Esophagus (tissue), 2 donors: ENCODE measurements around the gene BMPR1B. TPM values are rescaled to one million over a fixed set of nuclear protein-coding genes. Genes with fewer than 3 reads are reported as not detected.

ENCODE experiments used
- H3K27ac ChIP-seq, 2 donors: one replicate each; pipeline ENCODE4 v1.5.1; 2013; ENCODE audit warnings: low read depth in 2 of 2, mild to moderate bottlenecking in 2 of 2, inconsistent platforms in 1 of 2, low read length in 1 of 2, moderate library complexity in 1 of 2
- H3K27me3 ChIP-seq, 2 donors: one replicate each; pipeline ENCODE4 v1.6.1; 2013; ENCODE audit warnings: low read length in 2 of 2, control low read depth in 1 of 2, mild to moderate bottlenecking in 1 of 2; ENCODE audit not compliant: insufficient read depth in 2 of 2, control insufficient read depth in 1 of 2
- H3K36me3 ChIP-seq, 2 donors: one replicate each; pipeline ENCODE4 v1.6.1; 2013; ENCODE audit warnings: low read length in 1 of 2; ENCODE audit not compliant: control insufficient read depth in 2 of 2, insufficient read depth in 2 of 2
- H3K4me1 ChIP-seq, 2 donors: one replicate each; pipeline ENCODE4 v1.6.1; 2013; ENCODE audit warnings: low read length in 1 of 2; ENCODE audit not compliant: control insufficient read depth in 2 of 2, insufficient read depth in 2 of 2
- H3K4me3 ChIP-seq, 2 donors: one replicate each; pipeline ENCODE4 v1.5.1; 2013; ENCODE audit warnings: low read length in 2 of 2, mild to moderate bottlenecking in 2 of 2, low read depth in 1 of 2, moderate library complexity in 1 of 2
- H3K9me3 ChIP-seq, 2 donors: one replicate each; pipeline ENCODE4 v1.6.1; 2013; ENCODE audit warnings: mild to moderate bottlenecking in 2 of 2, low read depth in 1 of 2, low read length in 1 of 2, moderate library complexity in 1 of 2; ENCODE audit not compliant: control insufficient read depth in 2 of 2, insufficient read depth in 1 of 2
- WGBS, 2 donors: extraction: QIAGEN DNeasy Blood & Tissue Kit; methylation state at CpG; one replicate each; pipeline ENCODE4 v1.1.7; 2013; 5-methylcytosine and 5-hydroxymethylcytosine counted together
- polyA plus RNA-seq, 2 donors: library from polyadenylated mRNA; stranded (reverse); fragments of 200-250 nt; gene quantifications; one replicate each; pipeline ENCODE4 v1.2.3, GENCODE V29; 2013
- donor health status: healthy with polysubstance abuse.
- donor health status: Bipolar disorder and iron deficiency.

The BMPR1B gene
- polyA plus RNA-seq, 2 donors: 0.18 to 0.22 TPM

GRCh38 chr4:95107004-95107403, 349.2 kb downstream of the BMPR1B start:
- H3K27ac ChIP-seq: no peak overlapping the region
- H3K4me3 ChIP-seq: no peak overlapping the region
- H3K36me3 ChIP-seq: no peaks in the 10 kb centered on the region
- no peaks in the 10 kb centered on the region for H3K9me3 ChIP-seq
- H3K4me1 ChIP-seq: no peaks in the 10 kb centered on the region
- no peaks in the 10 kb centered on the region for H3K27me3 ChIP-seq

GRCh38 chr4:95107635-95108034, 349.9 kb downstream of the BMPR1B start:
- 54 to 66% methylated on average over 4 of the region's 4 CpGs for WGBS, 2 donors
- Histone ChIP-seq H3K36me3 (no peaks in the 10 kb centered on the region), H3K27ac (no peak overlapping the region), H3K4me1 (no peaks in the 10 kb centered on the region), H3K9me3 (no peaks in the 10 kb centered on the region), H3K4me3 (no peak overlapping the region), H3K27me3 (no peaks in the 10 kb centered on the region)

- H3K4me3 ChIP-seq: no peak overlapping the region
- H3K27me3 ChIP-seq: no peaks in the 10 kb centered on the region
- no peaks in the 10 kb centered on the region for H3K9me3 ChIP-seq
- no peaks in the 10 kb centered on the region for H3K4me1 ChIP-seq
- no peaks in the 10 kb centered on the region for H3K36me3 ChIP-seq
- whole genome bisulfite sequencing, 2 donors: 77 to 81% methylated on average over 1 of the region's 1 CpG
- H3K27ac ChIP-seq: no peak overlapping the region
Observed at GRCh38 chr4:95108883-95109421, 351.2 kb downstream of the BMPR1B start.

GRCh38 chr4:95114521-95114920, 356.8 kb downstream of the BMPR1B start:
- no peak overlapping the region for H3K4me3 ChIP-seq
- no peaks in the 10 kb centered on the region for H3K27me3 ChIP-seq
- no peaks in the 10 kb centered on the region for H3K9me3 ChIP-seq
- no peak overlapping the region for H3K27ac ChIP-seq
- no peaks in the 10 kb centered on the region for H3K4me1 ChIP-seq
- no peaks in the 10 kb centered on the region for H3K36me3 ChIP-seq
- WGBS, 2 donors: 67 to 72% methylated on average over 3 of the region's 3 CpGs

GRCh38 chr4:95118497-95118896, 360.7 kb downstream of the BMPR1B start:
- Histone ChIP-seq H3K36me3 (no peaks in the 10 kb centered on the region), H3K27me3 (no peaks in the 10 kb centered on the region), H3K4me3 (no peak overlapping the region), H3K4me1 (no peaks in the 10 kb centered on the region), H3K9me3 (no peaks in the 10 kb centered on the region), H3K27ac (no peak overlapping the region)
- WGBS, 2 donors: 50 to 68% methylated on average over 6 of the region's 6 CpGs

- 89 to 94% methylated on average over 2 of the region's 2 CpGs for WGBS, 2 donors
- no peak overlapping the region for H3K27ac ChIP-seq
- H3K9me3 ChIP-seq: no peaks in the 10 kb centered on the region
- no peaks in the 10 kb centered on the region for H3K4me1 ChIP-seq
- H3K27me3 ChIP-seq: no peaks in the 10 kb centered on the region
- no peaks in the 10 kb centered on the region for H3K36me3 ChIP-seq
- H3K4me3 ChIP-seq: no peak overlapping the region
Observed at GRCh38 chr4:95120456-95120855, 362.7 kb downstream of the BMPR1B start.

GRCh38 chr4:95122001-95122400, 364.2 kb downstream of the BMPR1B start:
- 67 to 74% methylated on average over 9 of the region's 9 CpGs for WGBS, 2 donors
- Histone ChIP-seq H3K27me3 (no peaks in the 10 kb centered on the region), H3K4me3 (no peak overlapping the region), H3K4me1 (no peaks in the 10 kb centered on the region), H3K9me3 (no peaks in the 10 kb centered on the region), H3K27ac (no peak overlapping the region), H3K36me3 (no peaks in the 10 kb centered on the region)

- Histone ChIP-seq H3K27me3 (no peaks in the 10 kb centered on the region), H3K27ac (no peak overlapping the region), H3K9me3 (no peaks in the 10 kb centered on the region), H3K4me1 (no peaks in the 10 kb centered on the region), H3K4me3 (no peak overlapping the region), H3K36me3 (no peaks in the 10 kb centered on the region)
- WGBS, 2 donors: 57 to 64% methylated on average over 4 of the region's 4 CpGs
Observed at GRCh38 chr4:95124906-95125504, 367.2 kb downstream of the BMPR1B start.

GRCh38 chr4:95129031-95129430, 371.3 kb downstream of the BMPR1B start:
- 76 to 80% methylated on average over 4 of the region's 4 CpGs for WGBS, 2 donors
- H3K4me1 ChIP-seq: no peaks in the 10 kb centered on the region
- H3K9me3 ChIP-seq: no peaks in the 10 kb centered on the region
- H3K27ac ChIP-seq: no peak overlapping the region
- no peak overlapping the region for H3K4me3 ChIP-seq
- no peaks in the 10 kb centered on the region for H3K27me3 ChIP-seq
- H3K36me3 ChIP-seq: no peaks in the 10 kb centered on the region

GRCh38 chr4:95129821-95130311, 372.1 kb downstream of the BMPR1B start:
- Histone ChIP-seq H3K27me3 (no peaks in the 10 kb centered on the region), H3K4me3 (no peak overlapping the region), H3K27ac (no peak overlapping the region), H3K9me3 (no peaks in the 10 kb centered on the region), H3K4me1 (no peaks in the 10 kb centered on the region), H3K36me3 (no peaks in the 10 kb centered on the region)
- 43 to 49% methylated on average over 7 of the region's 7 CpGs for WGBS, 2 donors
